ENCODE results near the gene EXOC4. TPM values are rescaled to one million over a fixed set of nuclear protein-coding genes. Genes with fewer than 3 reads are reported as not detected.
"Not testable (repeated sequence)": the region's sequence is repeated elsewhere in the genome, so short reads cannot be mapped to it uniquely, and the experiment has no call there.

Gene EXOC4
- total RNA-seq, 2 donors from 2014 or later: 106 to 115 TPM

- H3K27me3 Mint-ChIP-seq (ENCODE audit: insufficient read depth); H3K4me3 ChIP-seq (ENCODE audit: low read length); H3K27me3 ChIP-seq (ENCODE audit: control insufficient read depth, insufficient read depth, low read length, poor library complexity, severe bottlenecking); DNase-seq; H3K4me1 Mint-ChIP-seq; H3K27ac Mint-ChIP-seq; H3K36me3 ChIP-seq (ENCODE audit: control insufficient read depth, insufficient read depth, low read length); H3K4me3 Mint-ChIP-seq; H3K27ac ChIP-seq (ENCODE audit: low read depth, low read length); H3K4me1 ChIP-seq (ENCODE audit: control insufficient read depth, insufficient read depth, low read length); H3K9ac ChIP-seq (ENCODE audit: extremely low read depth, low read length, poor library complexity, severe bottlenecking); H3K36me3 Mint-ChIP-seq (ENCODE audit: low read depth); H3K9me3 ChIP-seq (ENCODE audit: control insufficient read depth, low read length): not testable (repeated sequence)
- H3K9me3 Mint-ChIP-seq: peaks cover 14% of the 10 kb centered on the region
- WGBS, 2 experiments (ENCODE audit: insufficient coverage in 1 of 2, insufficient read length in 1 of 2): 100% methylated on average over 2 of the region's 3 CpGs; no CpG with 5 or more reads in 1 of the 2 experiments
Observed at GRCh38 chr7:133213772-133214171, 39.1 kb upstream of the EXOC4 start.

- H3K36me3 Mint-ChIP-seq (ENCODE audit: low read depth): no peaks in the 10 kb centered on the region
Observed at GRCh38 chr7:133217773-133218172, 35.1 kb upstream of the EXOC4 start.

GRCh38 chr7:133230591-133231194, 22.2 kb upstream of the EXOC4 start:
- no peaks in the 10 kb centered on the region for H3K4me1 ChIP-seq (ENCODE audit: control insufficient read depth, insufficient read depth, low read length)
- 48 to 59% methylated on average over 4 to 5 of the region's 5 CpGs for WGBS, 2 experiments (ENCODE audit: insufficient coverage in 1 of 2, insufficient read length in 1 of 2)
- H3K27me3 ChIP-seq (ENCODE audit: control insufficient read depth, insufficient read depth, low read length, poor library complexity, severe bottlenecking): no peaks in the 10 kb centered on the region
- TF ChIP-seq CTCF (conservative IDR thresholded peaks at IDR 0.05): peak; percentile 94
- no peaks in the 10 kb centered on the region for H3K36me3 Mint-ChIP-seq (ENCODE audit: low read depth)
- peak; percentile 84 for DNase-seq
- no peak overlapping the region for H3K27ac Mint-ChIP-seq
- no peak overlapping the region for H3K4me3 ChIP-seq (ENCODE audit: low read length)
- H3K4me3 Mint-ChIP-seq: no peak overlapping the region
- peaks cover 11% of the 10 kb centered on the region for H3K4me1 Mint-ChIP-seq
- no peaks in the 10 kb centered on the region for H3K36me3 ChIP-seq (ENCODE audit: control insufficient read depth, insufficient read depth, low read length)
- no peak overlapping the region for H3K9ac ChIP-seq (ENCODE audit: extremely low read depth, low read length, poor library complexity, severe bottlenecking)
- H3K9me3 Mint-ChIP-seq: no peaks in the 10 kb centered on the region
- H3K27me3 Mint-ChIP-seq (ENCODE audit: insufficient read depth): peaks cover 2% of the 10 kb centered on the region
- no peaks in the 10 kb centered on the region for H3K9me3 ChIP-seq (ENCODE audit: control insufficient read depth, low read length)
- H3K27ac ChIP-seq (ENCODE audit: low read depth, low read length): no peak overlapping the region

More at GRCh38 chr7:133217773-133218172, 35.1 kb upstream of the EXOC4 start:
- Histone ChIP-seq H3K36me3 (ENCODE audit: control insufficient read depth, insufficient read depth, low read length) (no peaks in the 10 kb centered on the region), H3K4me3 (ENCODE audit: low read length) (no peak overlapping the region), H3K9me3 (ENCODE audit: control insufficient read depth, low read length) (no peaks in the 10 kb centered on the region), H3K27me3 (ENCODE audit: control insufficient read depth, insufficient read depth, low read length, poor library complexity, severe bottlenecking) (no peaks in the 10 kb centered on the region), H3K27ac (ENCODE audit: low read depth, low read length) (no peak overlapping the region), H3K9ac (ENCODE audit: extremely low read depth, low read length, poor library complexity, severe bottlenecking) (no peak overlapping the region), H3K4me1 (ENCODE audit: control insufficient read depth, insufficient read depth, low read length) (no peaks in the 10 kb centered on the region)
- Mint-ChIP-seq H3K4me3 (no peak overlapping the region), H3K27me3 (ENCODE audit: insufficient read depth) (no peaks in the 10 kb centered on the region), H3K9me3 (peaks cover 12% of the 10 kb centered on the region), H3K4me1 (no peaks in the 10 kb centered on the region), H3K27ac (no peak overlapping the region)
- 87 to 92% methylated on average over 2 to 3 of the region's 3 CpGs for WGBS, 2 experiments (ENCODE audit: insufficient coverage in 1 of 2, insufficient read length in 1 of 2)
- no peak for TF ChIP-seq CTCF (conservative IDR thresholded peaks at IDR 0.05)
- no peak for DNase-seq

GRCh38 chr7:133233142-133233541, 19.7 kb upstream of the EXOC4 start:
- peaks cover 11% of the 10 kb centered on the region for H3K4me1 Mint-ChIP-seq
- Histone ChIP-seq H3K27me3 (ENCODE audit: control insufficient read depth, insufficient read depth, low read length, poor library complexity, severe bottlenecking) (no peaks in the 10 kb centered on the region), H3K4me3 (ENCODE audit: low read length) (no peak overlapping the region), H3K27ac (ENCODE audit: low read depth, low read length) (no peak overlapping the region), H3K36me3 (ENCODE audit: control insufficient read depth, insufficient read depth, low read length) (no peaks in the 10 kb centered on the region), H3K4me1 (ENCODE audit: control insufficient read depth, insufficient read depth, low read length) (no peaks in the 10 kb centered on the region), H3K9ac (ENCODE audit: extremely low read depth, low read length, poor library complexity, severe bottlenecking) (no peak overlapping the region), H3K9me3 (ENCODE audit: control insufficient read depth, low read length) (no peaks in the 10 kb centered on the region)
- DNase-seq: peak; percentile 51
- H3K27ac Mint-ChIP-seq: no peak overlapping the region
- H3K4me3 Mint-ChIP-seq: no peak overlapping the region
- TF ChIP-seq CTCF (conservative IDR thresholded peaks at IDR 0.05): no peak
- WGBS, 2 experiments (ENCODE audit: insufficient coverage in 1 of 2, insufficient read length in 1 of 2): 88 to 92% methylated on average over 7 to 9 of the region's 9 CpGs
- H3K27me3 Mint-ChIP-seq (ENCODE audit: insufficient read depth): peaks cover 2% of the 10 kb centered on the region
- no peaks in the 10 kb centered on the region for H3K36me3 Mint-ChIP-seq (ENCODE audit: low read depth)
- H3K9me3 Mint-ChIP-seq: no peaks in the 10 kb centered on the region
